NT2/D1 (cell line): ENCODE data around the gene PARD3.

Experiments used
- YY1 ChIP-seq: IDR thresholded peaks from 2 replicates; pipeline ENCODE4 v1.6.1; 2011; ENCODE audit not compliant: insufficient read length, insufficient read depth
- ZNF274 ChIP-seq: IDR thresholded peaks from 2 replicates; pipeline ENCODE4 v1.6.1; 2011; ENCODE audit warnings: mild to moderate bottlenecking, low read depth, low read length

- TF ChIP-seq YY1 (no peak), ZNF274 (no peak)
These were observed 11.1 kb upstream of the PARD3 start for GRCh38 chr10:34826221-34826620.
